Epidermal melanocyte (primary cell): ENCODE data around the gene LBX2.
"Not testable (repeated sequence)": the region's sequence is repeated elsewhere in the genome, so short reads cannot be mapped to it uniquely, and the experiment has no call there.

Source experiments
- DNase-seq: peaks from one replicate; pipeline ENCODE4 v3.0.0; 2011; ENCODE audit warnings: low spot score; ENCODE audit not compliant: insufficient read length

Gene LBX2

GRCh38 chr2:74483675-74484164 lies 15.7 kb downstream of the LBX2 start:
- not testable (repeated sequence) for DNase-seq

DNA sequence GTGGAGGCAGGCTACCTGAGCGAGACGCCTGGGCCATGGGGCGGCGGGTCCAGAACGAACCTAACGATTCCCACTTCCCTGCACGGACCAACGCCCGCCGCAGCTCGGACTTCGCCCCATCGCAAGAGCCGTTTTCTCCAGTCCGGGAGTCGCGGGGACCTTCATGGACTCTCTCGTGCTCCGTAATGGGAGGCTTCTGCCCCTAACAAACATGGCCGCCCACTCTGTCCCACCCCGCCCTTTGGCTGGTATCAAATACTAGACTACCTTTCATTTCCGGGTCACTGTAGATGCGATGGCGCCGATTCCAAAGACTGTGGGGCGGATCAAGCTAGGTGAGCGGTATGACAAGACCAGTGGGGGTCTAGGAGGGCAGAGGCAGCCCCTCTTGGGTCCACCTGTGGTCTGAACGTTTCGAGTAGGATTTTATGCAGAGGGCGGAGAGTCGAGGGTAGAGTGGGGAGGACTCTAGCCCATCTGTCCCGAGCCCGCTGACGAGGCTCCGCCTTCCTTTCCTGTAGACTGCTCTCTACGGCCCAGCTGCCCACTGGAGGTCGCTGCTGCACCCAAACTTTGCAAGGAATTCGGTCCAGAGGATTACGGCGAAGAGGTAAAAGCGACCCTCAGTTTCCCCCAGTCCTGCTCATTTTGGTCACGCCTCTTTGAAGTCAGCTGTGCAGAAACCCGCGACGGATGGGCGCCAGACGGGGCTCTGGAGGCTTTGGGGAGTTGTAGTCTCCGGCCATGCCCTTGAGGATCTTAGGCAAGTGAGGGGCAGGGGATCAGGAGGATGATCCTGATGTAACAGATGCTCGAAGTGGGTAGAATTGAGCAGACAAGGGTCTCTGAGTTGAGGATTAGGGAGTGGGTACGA lies 16.4 kb downstream of the LBX2 start, which contains the start of the genes CCDC142 and TTC31:
TSS of gene CCDC142 (minus strand) at position 198 of the 874 bp plus-strand sequence. CDS start at position 37, 161 bp downstream.
TSS of gene TTC31 (plus strand) at position 281 of the 874 bp plus-strand sequence. CDS start at position 296, 15 bp downstream.
- DNase-seq = peak; percentile 95

DNA sequence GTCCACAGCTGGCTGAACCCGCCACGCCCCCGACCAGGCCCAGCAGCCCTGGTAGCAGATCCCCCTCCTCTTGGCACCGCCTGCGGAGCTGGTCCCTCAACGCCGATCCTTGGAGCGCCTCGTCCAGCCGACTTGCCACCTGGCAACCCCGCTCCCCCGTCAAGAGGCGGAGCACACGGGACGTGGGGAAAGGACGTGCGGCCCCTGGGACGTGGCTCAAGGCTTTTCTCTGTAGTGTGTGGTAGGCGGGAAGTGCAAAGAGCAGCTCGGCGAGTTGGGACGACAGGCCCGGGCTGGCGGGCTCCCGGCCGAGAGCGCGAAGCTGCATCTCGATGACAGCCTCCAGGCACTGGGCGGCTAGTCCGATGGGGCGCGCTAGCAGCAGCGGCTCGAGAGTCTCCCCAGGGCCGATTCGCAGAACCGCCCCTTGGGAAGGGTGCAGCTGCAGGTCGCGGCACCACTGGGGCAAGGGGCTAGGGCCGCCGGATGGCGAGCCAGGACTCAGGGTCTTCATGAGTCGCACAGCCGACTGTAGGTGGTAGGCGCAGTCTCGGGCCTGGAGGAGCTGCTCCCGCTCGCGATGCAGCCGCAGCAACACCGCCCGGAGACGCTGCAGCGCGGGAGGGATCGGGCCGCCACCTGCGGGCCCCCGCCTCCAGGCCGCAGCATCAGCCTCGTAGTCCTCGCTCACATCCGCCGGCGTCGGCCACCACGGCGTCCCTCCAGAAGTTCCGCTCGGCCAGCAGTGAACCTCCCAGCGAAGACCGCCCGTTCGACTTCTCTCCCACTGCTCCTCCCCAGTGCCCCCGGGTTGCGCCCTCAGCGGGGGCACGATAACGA lies 17.2 kb downstream of the LBX2 start:
- no peak for DNase-seq

DNA sequence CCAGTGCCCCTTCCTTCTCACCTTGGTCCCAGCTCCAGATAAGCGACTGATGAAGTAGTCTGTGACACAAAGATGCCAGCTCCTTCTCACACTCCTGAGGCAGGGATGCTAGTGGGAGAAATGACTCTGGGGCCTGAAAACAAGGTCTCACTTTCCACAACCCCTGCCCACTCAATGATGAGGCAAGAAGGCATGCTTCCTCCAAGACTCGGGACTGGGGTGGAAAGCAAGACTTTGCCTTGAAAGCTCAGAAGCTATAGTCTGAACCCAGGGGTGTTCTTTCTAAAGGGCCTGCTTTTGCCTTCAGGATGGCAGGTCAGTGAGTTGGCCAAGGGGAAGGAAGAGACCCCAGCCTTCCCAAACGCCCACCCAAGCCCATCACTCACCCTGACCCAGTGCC lies 18.0 kb downstream of the LBX2 start:
- no peak for DNase-seq

DNA sequence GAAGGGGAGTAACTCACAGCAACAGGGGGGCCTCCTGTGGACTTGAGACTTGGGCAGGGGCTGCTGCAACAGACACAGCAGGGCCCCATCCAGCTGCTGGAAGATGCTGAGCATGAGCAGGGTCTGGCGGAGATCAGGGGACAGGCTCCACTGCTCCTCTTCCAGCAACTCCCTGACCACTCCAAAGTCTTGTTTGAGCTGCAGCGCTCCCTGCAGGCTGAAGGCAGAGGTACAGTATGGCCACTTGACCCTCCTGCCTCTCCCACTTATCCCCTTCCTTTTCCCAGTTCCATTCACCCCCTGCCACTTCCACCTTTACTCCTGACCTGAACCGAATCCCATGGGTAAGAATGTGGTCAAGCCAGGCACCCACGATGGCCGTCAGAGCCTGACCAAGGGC lies 24.5 kb downstream of the LBX2 start:
- no peak for DNase-seq

GRCh38 chr2:74474481-74474880 lies 24.9 kb downstream of the LBX2 start:
- no peak for DNase-seq

DNA sequence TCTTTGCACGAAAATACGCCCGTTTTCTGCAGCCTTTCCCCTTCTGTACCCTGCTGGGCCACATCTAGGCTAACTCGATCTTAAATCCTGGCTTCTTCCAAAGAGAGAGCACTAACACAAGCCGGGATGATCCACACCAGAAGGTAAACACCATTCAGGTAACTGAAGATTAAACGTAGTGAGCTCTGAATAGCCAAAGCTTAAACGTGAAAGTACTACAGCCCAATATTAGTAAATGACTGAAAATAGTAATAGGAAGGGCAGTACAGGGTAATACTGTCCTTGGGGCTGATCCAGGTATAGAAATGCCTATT lies 26.5 kb downstream of the LBX2 start:
- DNase-seq = no peak

GRCh38 chr2:74472086-74472944 lies 27.1 kb downstream of the LBX2 start, which contains the start of gene MRPL53:
TSS of gene MRPL53 (minus strand) at chr2:74472680. CDS start at chr2:74472660, 20 bp downstream.
- DNase-seq = peak; percentile 76

DNA sequence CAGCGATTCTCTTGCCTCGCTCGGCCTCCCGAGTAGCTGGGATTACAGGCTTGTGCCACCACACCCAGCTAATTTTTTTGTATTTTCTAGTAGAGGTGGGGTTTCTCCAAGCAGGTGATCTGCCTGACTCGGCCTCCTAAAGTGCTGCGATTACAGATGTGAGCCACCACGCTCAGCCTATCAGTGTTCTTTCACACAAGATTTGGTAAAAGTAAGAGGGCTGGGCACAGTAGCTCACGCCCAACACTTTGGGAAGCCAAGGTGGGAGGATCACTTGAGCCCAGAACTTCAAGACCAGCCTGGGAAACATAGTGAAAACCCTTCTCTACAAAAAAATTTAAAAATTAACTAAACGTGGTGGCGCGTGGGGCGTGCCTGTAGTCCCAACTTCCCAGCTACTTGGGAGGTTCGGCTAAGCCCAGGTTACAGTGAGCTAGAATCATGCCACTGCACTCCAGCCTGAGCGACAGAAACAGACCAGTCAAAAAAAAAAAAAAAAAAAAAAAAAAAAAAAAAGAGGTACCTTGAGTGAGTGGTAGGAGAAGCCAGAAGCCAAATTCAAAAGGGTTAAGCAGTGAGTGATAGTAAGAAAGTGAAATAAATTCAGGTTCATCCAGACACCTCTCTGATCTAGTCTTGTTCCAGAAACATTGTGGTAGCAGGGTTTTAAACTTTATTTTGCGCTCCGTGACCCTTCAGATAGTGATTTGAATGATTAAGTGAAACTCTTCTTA lies 27.9 kb downstream of the LBX2 start:
- DNase-seq = no peak

- not testable (repeated sequence) for DNase-seq
Observed at GRCh38 chr2:74470742-74471141, 28.7 kb downstream of the LBX2 start.

DNA sequence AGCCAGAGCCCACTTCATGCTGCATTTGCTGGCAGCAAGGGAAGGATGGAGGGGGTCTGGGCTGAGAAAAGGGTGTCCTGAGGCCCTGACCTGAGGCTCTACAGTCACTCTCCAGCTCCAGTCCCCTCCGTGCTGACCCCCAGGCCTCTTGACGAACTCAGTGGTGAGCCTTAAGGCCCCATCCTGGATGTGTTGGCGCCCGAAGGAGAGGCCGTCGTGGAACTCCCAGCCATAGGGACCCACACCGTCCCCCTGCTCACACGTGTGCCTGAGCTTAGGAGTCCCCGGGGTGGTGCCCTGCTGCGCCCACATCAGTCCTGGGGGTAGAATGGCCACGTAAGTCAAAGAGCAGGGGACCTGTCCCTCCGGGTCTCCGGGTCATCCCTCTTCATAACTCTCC lies 35.0 kb downstream of the LBX2 start:
- DNase-seq = no peak

DNA sequence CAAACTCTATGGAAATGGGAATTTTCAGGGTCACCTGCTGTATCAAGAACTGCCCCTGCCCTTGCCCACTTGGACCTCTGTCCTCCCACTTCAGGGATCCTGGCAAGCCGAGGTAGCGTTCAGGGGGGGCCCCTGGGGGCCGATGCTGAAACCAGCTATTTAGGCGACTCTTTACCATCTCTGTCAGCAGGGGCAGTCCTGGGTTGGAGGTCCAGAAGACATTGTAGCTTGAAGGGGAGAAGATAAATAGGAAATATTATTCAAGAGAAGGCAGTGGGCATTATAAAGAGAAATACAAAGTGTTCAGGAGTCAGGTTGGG lies 36.7 kb downstream of the LBX2 start:
- DNase-seq = no peak

GRCh38 chr2:74462054-74462785 lies 37.2 kb downstream of the LBX2 start:
- DNase-seq = no peak

GRCh38 chr2:74461187-74462053 lies 38.0 kb downstream of the LBX2 start:
- no peak for DNase-seq

GRCh38 chr2:74460187-74460586 lies 39.2 kb downstream of the LBX2 start:
- DNase-seq = not testable (repeated sequence)

DNA sequence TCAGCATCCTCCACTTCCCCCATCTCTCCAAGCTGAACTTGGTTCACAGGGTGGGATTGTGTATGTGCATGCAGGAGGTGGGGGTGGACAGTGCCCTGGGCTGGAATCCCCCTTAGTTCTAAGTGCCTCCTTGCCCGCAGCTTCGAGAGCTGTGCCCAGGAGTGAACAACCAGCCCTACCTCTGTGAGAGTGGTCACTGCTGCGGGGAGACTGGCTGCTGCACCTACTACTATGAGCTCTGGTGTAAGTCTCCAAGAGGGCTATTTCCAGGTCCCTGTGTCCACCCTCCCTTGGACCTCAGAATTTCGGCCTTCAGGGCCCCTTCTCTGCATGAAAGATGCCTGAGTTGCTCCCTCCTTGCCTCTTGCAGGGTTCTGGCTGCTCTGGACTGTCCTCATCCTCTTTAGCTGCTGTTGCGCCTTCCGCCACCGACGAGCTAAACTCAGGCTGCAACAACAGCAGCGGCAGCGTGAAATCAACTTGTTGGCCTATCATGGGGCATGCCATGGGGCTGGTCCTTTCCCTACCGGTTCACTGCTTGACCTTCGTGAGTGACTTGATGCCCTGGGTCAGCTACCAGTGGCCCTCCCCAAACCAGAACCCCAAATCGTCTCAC lies 39.8 kb downstream of the LBX2 start:
- DNase-seq = not testable (repeated sequence)

GRCh38 chr2:74458938-74459363 lies 40.5 kb downstream of the LBX2 start:
- DNase-seq = no peak
